Glutamatergic neuron (in vitro differentiated cells): ENCODE data around the gene TMIE. TPM values are rescaled to one million over a fixed set of nuclear protein-coding genes. Genes with fewer than 3 reads are reported as not detected.

Experiments
- DNase-seq: peaks from one replicate; pipeline ENCODE4 v3.0.0; 2022
- H3K27ac Mint-ChIP-seq: one replicate; pipeline ENCODE4 v1.8.0; 2020; ENCODE audit warnings: mild to moderate bottlenecking, mixed read lengths, inconsistent platforms; ENCODE audit not compliant: unreplicated experiment
- H3K27me3 Mint-ChIP-seq: one replicate; pipeline ENCODE4 v1.8.0; 2020; ENCODE audit warnings: mild to moderate bottlenecking, moderate library complexity, mixed read lengths, inconsistent platforms; ENCODE audit not compliant: unreplicated experiment
- H3K36me3 Mint-ChIP-seq: one replicate; pipeline ENCODE4 v1.8.0; 2020; ENCODE audit warnings: mild to moderate bottlenecking, mixed read lengths, inconsistent platforms; ENCODE audit not compliant: unreplicated experiment
- H3K4me1 Mint-ChIP-seq: one replicate; pipeline ENCODE4 v1.8.0; 2020; ENCODE audit warnings: mild to moderate bottlenecking, low read depth, mixed read lengths, inconsistent platforms; ENCODE audit not compliant: unreplicated experiment
- H3K4me3 Mint-ChIP-seq: one replicate; pipeline ENCODE4 v1.8.0; 2020; ENCODE audit warnings: mild to moderate bottlenecking, mixed read lengths, inconsistent platforms; ENCODE audit not compliant: unreplicated experiment
- H3K9me3 Mint-ChIP-seq: one replicate; pipeline ENCODE4 v1.8.0; 2020; ENCODE audit warnings: mild to moderate bottlenecking, moderate library complexity, mixed read lengths, inconsistent platforms; ENCODE audit not compliant: unreplicated experiment
- total RNA-seq: library from RNA; stranded (reverse); fragmentation: NEBNext Ultra II Directional; extraction: Animal tissue kit (Norgen Biotek cat#: 25700); gene quantifications from one replicate; pipeline ENCODE4 v1.2.1, GENCODE V29; 2021; ENCODE audit not compliant: unreplicated experiment
- TF ChIP-seq, protein P1 (sequence below): fragments of 200-600 bp; sonication (generic); IDR thresholded peaks from one replicate; pipeline ENCODE4 v1.5.0; 2021; ENCODE audit not compliant: partially characterized antibody, unreplicated experiment

Gene TMIE
- total RNA-seq, 1 donor from 2014 or later = not detected

DNA sequence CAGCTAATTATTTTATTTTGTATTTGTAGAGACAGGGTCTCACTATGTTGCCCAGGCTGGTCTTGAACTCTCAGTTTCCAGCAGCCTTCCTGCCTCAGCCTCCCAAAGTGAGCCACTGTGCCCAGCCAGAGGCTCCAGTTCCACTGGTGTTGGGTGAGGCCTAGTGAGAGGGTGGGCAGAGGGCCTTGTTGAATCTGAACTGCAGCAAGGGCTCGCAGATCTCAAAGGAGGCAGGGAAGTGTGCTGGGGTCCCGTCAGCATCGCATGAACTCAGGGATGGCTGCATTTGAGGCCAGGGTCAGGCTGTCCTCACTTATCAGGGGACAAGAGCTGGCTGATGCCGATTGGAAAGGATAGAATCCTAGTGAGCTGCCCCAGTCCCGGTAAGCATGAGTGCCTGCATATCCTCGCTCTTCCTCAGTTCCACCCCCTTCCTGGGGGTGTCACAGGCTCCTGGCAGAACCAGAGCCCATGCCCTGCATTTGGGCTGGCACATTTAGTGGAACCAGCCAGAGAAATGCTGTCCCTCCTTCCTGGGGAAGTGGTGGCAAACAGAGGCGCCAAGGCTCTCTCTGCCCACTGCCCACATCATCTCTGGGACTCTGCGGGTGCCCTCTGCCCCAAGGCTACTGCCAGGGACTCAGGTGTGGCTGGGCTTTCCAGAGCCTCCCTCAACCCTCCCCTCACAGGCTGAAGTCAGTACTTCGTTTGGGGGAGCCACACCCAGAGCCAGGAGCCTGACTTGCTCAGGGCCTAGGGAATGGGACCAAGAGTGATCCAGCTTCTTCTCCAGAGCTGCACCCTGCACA, 31.8 kb upstream of the TMIE start:
- no peak overlapping the region for H3K27ac Mint-ChIP-seq
- peaks cover 6% of the 10 kb centered on the region for H3K27me3 Mint-ChIP-seq
- TF ChIP-seq, protein P1, sequence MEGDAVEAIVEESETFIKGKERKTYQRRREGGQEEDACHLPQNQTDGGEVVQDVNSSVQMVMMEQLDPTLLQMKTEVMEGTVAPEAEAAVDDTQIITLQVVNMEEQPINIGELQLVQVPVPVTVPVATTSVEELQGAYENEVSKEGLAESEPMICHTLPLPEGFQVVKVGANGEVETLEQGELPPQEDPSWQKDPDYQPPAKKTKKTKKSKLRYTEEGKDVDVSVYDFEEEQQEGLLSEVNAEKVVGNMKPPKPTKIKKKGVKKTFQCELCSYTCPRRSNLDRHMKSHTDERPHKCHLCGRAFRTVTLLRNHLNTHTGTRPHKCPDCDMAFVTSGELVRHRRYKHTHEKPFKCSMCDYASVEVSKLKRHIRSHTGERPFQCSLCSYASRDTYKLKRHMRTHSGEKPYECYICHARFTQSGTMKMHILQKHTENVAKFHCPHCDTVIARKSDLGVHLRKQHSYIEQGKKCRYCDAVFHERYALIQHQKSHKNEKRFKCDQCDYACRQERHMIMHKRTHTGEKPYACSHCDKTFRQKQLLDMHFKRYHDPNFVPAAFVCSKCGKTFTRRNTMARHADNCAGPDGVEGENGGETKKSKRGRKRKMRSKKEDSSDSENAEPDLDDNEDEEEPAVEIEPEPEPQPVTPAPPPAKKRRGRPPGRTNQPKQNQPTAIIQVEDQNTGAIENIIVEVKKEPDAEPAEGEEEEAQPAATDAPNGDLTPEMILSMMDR = no peak
- peaks cover 5% of the 10 kb centered on the region for H3K9me3 Mint-ChIP-seq
- DNase-seq = peak; percentile 15
- peaks cover 10% of the 10 kb centered on the region for H3K4me1 Mint-ChIP-seq
- no peaks in the 10 kb centered on the region for H3K36me3 Mint-ChIP-seq
- no peak overlapping the region for H3K4me3 Mint-ChIP-seq

DNA sequence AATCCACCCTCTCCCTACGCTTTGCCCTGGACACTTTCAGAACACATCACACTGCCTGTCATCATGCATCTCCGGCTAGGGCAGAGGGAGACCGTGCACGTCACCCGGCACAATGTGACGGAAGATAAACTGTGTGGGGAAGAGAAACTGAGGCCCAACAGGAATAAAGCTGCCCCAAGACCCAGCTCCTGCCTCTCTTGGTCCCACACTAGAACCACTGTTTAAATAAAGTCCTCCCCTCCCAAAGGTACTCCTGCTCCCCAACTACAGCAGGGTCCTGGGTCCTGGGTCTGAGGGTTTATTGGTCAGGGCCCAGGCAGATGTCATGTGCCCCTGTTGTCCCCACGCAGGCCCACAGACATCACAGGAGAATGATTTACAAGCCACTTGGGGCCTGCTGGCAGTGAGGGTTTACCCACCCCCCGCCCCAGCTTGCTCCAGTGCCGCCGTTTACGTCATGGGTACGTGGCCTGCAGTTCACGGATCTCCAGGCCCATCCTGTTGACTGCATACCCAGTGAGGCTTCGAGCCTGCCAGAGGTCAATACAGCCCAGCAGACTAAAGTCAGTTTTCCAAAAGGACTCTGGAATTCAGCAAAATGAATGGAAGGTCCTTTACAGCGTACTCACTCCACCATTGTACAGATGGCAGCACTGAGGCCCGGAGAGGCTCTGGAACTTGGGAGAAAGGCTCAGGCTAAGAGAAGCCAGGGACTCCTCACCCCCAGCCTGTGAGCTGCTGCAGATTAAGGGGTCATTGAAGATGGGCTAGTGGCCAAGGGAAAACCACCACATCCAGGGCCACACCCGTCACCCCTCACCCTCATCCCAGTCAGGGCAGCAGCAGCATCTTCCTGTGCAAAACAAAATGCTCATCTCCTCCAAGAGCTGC, 30.9 kb upstream of the TMIE start:
- peaks cover 3% of the 10 kb centered on the region for H3K27me3 Mint-ChIP-seq
- peaks cover 10% of the 10 kb centered on the region for H3K4me1 Mint-ChIP-seq
- peaks cover 5% of the 10 kb centered on the region for H3K9me3 Mint-ChIP-seq
- H3K36me3 Mint-ChIP-seq = no peaks in the 10 kb centered on the region
- DNase-seq = peak; percentile 6
- H3K4me3 Mint-ChIP-seq = no peak overlapping the region
- TF ChIP-seq, protein P1 = no peak
- no peak overlapping the region for H3K27ac Mint-ChIP-seq

DNA sequence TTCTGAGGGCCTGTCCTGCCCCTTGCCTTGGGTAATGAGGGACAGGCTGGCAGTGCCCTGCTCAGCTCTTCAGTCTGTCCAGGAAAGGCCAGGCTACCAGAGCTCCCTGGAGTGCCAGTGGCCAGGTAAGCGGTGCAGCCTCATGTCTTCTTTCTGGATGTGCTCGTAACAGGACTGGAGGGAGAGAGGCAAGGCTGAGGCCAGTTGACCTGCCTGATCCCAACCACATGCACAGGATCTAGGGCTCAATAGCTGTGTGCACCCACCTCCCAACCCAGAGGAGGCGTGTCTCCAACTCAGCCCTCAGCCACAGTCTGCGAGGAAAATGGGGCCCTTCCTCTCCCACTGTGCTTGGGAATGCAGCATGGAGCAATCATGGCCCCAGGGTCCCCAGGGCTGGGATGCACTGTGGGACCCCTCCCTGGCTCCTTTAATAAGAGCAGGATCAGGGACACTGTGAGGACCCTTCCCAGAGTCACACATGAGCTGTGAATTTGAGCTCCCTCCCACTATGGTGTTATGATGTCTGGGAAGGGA, 30.2 kb upstream of the TMIE start:
- no peaks in the 10 kb centered on the region for H3K36me3 Mint-ChIP-seq
- peaks cover 10% of the 10 kb centered on the region for H3K4me1 Mint-ChIP-seq

DNA sequence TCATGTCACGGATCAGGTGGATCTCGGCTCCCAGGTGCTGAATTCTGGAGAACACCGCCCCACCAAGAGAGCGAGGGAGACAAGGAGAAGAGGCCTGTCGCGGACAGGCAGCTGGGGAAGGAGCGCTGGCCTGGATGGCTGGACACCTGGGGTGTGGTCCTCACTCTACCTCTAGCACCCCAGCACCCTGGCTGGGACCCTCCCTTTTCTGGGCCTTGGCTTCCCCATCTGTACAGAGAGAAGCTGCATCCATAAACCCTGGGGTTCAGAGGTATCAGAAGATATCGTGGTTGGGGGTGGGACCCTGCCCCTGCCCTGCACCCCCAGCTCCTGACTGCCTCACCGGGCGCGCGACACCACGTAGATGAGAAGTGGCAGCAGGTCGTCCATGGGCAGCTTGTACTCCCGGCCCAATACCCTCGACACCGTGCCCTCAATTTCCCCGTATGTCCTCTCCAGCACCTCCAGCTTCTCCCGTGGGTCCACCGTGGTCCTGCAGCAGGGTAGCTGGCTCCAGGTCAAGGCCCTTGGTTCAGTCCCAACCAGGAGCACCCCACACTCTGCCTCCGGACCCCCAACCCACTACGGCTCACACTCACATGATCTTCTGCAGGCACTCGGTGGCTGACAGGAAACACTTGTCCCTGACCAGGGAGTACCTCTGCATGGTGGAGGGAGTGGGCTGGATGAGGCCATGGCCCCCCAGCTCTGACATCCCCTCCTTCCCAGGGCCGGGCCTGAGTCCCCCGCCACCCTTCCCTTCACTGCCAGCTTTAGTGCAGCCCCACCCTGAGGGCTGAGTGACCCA, 29.4 kb upstream of the TMIE start:
- Mint-ChIP-seq H3K36me3 (no peaks in the 10 kb centered on the region), H3K27ac (no peak overlapping the region), H3K4me3 (no peak overlapping the region), H3K9me3 (peaks cover 5% of the 10 kb centered on the region), H3K4me1 (peaks cover 10% of the 10 kb centered on the region), H3K27me3 (peaks cover 3% of the 10 kb centered on the region)
- TF ChIP-seq, protein P1 = no peak
- DNase-seq = no peak

More for the DNA sequence above, 30.2 kb upstream of the TMIE start:
- Mint-ChIP-seq H3K4me3 (no peak overlapping the region), H3K27ac (no peak overlapping the region), H3K27me3 (peaks cover 3% of the 10 kb centered on the region), H3K9me3 (peaks cover 5% of the 10 kb centered on the region)
- DNase-seq = peak; percentile 9
- TF ChIP-seq, protein P1 = no peak
